A673 (cell line): ENCODE data around the gene SRCIN1. TPM values are rescaled to one million over a fixed set of nuclear protein-coding genes. Genes with fewer than 3 reads are reported as not detected.

ENCODE experiments used
- BruUV-seq: library from RNA; stranded (reverse); fragments of 400-500 nt; replicated peaks from 2 replicates; lab custom pipeline; 2021; lab: Mats Ljungman, UMichigan
- CTCF ChIA-PET: fragments of 300-600 bp; sonication (Branson Sonifier 250); formaldehyde crosslinking; loops from one replicate; lab custom pipeline; 2022; ENCODE audit warnings: antibody characterized with exemption; lab: Charles Lee
- POLR2A ChIA-PET: fragments of 300-600 bp; sonication (Branson Sonifier 250); formaldehyde crosslinking; loops from one replicate; lab custom pipeline; 2022; ENCODE audit warnings: antibody characterized with exemption; ENCODE audit not compliant: low non-redundant PET; lab: Charles Lee
- DNase-seq: peaks from one replicate; pipeline ENCODE4 v3.0.0-alpha.2; 2015; ENCODE audit warnings: low spot score
- H3K27ac ChIP-seq: fragments of 200-600 bp; sonication (generic); 2 replicates; pipeline ENCODE4 v1.5.1; 2016; ENCODE audit warnings: mixed run types, low read depth, mild to moderate bottlenecking, mixed read lengths, antibody characterized with exemption, low read length; ENCODE audit not compliant: poor library complexity, severe bottlenecking
- H3K27me3 ChIP-seq: fragments of 200-600 bp; sonication (generic); replicated peaks from 2 replicates; pipeline ENCODE4 v1.6.1; 2017; ENCODE audit warnings: mixed run types, low read depth, mild to moderate bottlenecking, mixed read lengths, antibody characterized with exemption, low read length; ENCODE audit not compliant: insufficient read depth, poor library complexity
- H3K36me3 ChIP-seq: fragments of 200-600 bp; sonication (generic); 2 replicates; pipeline ENCODE4 v1.6.1; 2016; ENCODE audit warnings: mixed run types, mild to moderate bottlenecking, mixed read lengths, antibody characterized with exemption, low read length; ENCODE audit not compliant: insufficient read depth, poor library complexity, severe bottlenecking
- H3K4me1 ChIP-seq: fragments of 200-600 bp; sonication (generic); 2 replicates; pipeline ENCODE4 v1.6.1; 2017; ENCODE audit warnings: mixed run types, mild to moderate bottlenecking, mixed read lengths, antibody characterized with exemption, low read length; ENCODE audit not compliant: insufficient read depth, poor library complexity, severe bottlenecking
- H3K4me3 ChIP-seq: fragments of 200-600 bp; sonication (generic); 2 replicates; pipeline ENCODE4 v1.5.1; 2016; ENCODE audit warnings: low read depth, mixed run types, mild to moderate bottlenecking, mixed read lengths, low read length; ENCODE audit not compliant: poor library complexity, severe bottlenecking
- H3K9me3 ChIP-seq: fragments of 200-600 bp; sonication (generic); 2 replicates; pipeline ENCODE4 v1.6.1; 2016; ENCODE audit warnings: mixed run types, low read depth, mild to moderate bottlenecking, mixed read lengths, antibody characterized with exemption, low read length; ENCODE audit not compliant: poor library complexity, severe bottlenecking
- EZH2 ChIP-seq: fragments of 200-600 bp; sonication (generic); IDR thresholded peaks from 2 replicates; pipeline ENCODE4 v1.6.1; 2017; ENCODE audit warnings: borderline replicate concordance, low read depth, mild to moderate bottlenecking, mixed read lengths, antibody characterized with exemption, low read length; ENCODE audit not compliant: poor library complexity, severe bottlenecking
- intact Hi-C: fragments of 100-400 bp; cut with micrococcal nuclease; formaldehyde crosslinking; loops from one replicate; pipeline ENCODE4 v1.10.0; 2022; ENCODE audit not compliant: unreplicated experiment
- total RNA-seq: library from RNA; stranded (reverse); gene quantifications from 2 replicates; pipeline ENCODE4 v1.2.3, GENCODE V29; 2021
- TF ChIP-seq, protein P1 (sequence below): fragments of 300-800, 200-600 bp; sonication (generic); conservative IDR thresholded peaks from 2 replicates; pipeline ENCODE4 v1.5.1; 2017; ENCODE audit warnings: low read depth, mild to moderate bottlenecking, antibody characterized with exemption, low read length, moderate library complexity, mixed read lengths

Gene SRCIN1
- total RNA-seq, 1 experiment from 2014 or later: 1.6 TPM

DNA sequence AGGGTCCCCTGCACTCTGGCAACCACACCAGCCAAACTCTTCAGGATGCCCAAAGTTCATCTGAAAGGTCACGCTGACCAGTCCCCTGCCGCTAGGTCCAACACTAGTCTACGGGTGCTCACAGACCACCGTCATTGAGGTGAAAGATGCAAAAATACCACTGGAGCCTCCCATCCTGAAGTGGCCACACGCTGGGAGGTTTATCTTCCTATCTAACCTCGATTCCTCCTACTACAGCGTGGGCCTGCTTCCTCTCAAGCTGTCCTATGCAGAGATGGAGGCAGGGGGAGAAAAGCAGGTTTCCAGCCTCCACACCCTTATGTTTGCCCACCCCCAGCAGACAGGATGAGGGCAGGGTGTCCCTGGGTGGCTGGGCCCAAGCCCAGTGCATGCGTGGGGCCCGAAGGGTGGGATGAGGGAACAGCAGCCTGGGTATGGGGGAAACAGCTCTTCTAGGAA, 6.3 kb downstream of the SRCIN1 start:
- no peaks in the 10 kb centered on the region for H3K36me3 ChIP-seq
- peaks cover 21% of the 10 kb centered on the region for H3K4me1 ChIP-seq
- H3K27ac ChIP-seq: no peak overlapping the region
- POLR2A ChIA-PET: no interaction called here
- H3K27me3 ChIP-seq: no peaks in the 10 kb centered on the region
- no peak for DNase-seq
- H3K9me3 ChIP-seq: no peaks in the 10 kb centered on the region
- H3K4me3 ChIP-seq: no peak overlapping the region
- TF ChIP-seq, protein P1, sequence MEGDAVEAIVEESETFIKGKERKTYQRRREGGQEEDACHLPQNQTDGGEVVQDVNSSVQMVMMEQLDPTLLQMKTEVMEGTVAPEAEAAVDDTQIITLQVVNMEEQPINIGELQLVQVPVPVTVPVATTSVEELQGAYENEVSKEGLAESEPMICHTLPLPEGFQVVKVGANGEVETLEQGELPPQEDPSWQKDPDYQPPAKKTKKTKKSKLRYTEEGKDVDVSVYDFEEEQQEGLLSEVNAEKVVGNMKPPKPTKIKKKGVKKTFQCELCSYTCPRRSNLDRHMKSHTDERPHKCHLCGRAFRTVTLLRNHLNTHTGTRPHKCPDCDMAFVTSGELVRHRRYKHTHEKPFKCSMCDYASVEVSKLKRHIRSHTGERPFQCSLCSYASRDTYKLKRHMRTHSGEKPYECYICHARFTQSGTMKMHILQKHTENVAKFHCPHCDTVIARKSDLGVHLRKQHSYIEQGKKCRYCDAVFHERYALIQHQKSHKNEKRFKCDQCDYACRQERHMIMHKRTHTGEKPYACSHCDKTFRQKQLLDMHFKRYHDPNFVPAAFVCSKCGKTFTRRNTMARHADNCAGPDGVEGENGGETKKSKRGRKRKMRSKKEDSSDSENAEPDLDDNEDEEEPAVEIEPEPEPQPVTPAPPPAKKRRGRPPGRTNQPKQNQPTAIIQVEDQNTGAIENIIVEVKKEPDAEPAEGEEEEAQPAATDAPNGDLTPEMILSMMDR: no peak
- no peak for TF ChIP-seq EZH2
- CTCF ChIA-PET: no interaction called here
- no TSS peak for BruUV-seq
- intact Hi-C loops: no loop called here

DNA sequence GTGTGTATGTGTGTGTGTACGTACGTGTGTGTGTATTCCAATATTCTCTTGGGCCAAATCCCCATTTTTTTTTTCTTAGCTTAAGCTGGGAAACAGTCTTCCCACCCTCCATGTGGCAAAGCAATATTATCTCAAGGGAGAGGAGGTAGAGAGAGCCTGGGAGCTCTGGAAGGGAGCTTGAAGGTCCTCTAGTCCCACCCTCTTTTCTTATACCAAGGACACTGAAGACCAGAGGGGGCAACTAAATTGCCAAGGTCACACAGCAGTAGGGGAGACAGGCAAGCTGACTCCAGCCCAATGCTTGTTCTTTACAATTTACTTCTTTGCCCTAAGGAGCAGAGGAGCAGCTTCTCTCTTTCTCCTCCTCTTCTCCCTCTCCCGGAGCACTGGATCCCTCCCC, 6.8 kb downstream of the SRCIN1 start:
- BruUV-seq: no TSS peak
- H3K27me3 ChIP-seq: no peaks in the 10 kb centered on the region
- no peak overlapping the region for H3K4me3 ChIP-seq
- TF ChIP-seq, protein P1: no peak
- TF ChIP-seq EZH2: no peak
- intact Hi-C loops: no loop called here
- CTCF ChIA-PET: no interaction called here
- H3K9me3 ChIP-seq: no peaks in the 10 kb centered on the region
- H3K4me1 ChIP-seq: peaks cover 21% of the 10 kb centered on the region
- no peak overlapping the region for H3K27ac ChIP-seq
- no peak for DNase-seq
- H3K36me3 ChIP-seq: no peaks in the 10 kb centered on the region
- POLR2A ChIA-PET: no interaction called here

DNA sequence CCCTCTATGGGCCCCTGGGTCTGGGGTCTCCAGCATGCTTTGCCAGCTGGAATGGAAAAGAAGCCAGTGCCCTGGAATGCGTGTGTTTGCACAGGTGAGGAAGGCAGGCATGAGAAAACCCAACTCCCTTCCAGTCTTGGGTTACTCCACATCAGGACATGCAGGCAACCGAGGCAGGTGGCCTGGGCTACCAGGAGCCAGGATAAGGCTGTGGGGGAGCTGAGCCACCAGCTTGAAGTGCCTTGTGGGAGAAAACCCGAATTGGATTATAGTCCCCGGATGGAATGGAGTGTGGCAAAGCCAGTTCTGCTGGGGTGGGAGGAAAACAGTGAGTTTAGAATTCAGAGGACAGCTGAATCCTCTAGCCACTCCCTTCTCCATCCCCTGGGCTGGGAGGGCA, 7.2 kb downstream of the SRCIN1 start:
- ChIA-PET CTCF (no interaction called here), POLR2A (no interaction called here)
- Histone ChIP-seq H3K4me3 (no peak overlapping the region), H3K4me1 (peaks cover 21% of the 10 kb centered on the region), H3K36me3 (no peaks in the 10 kb centered on the region), H3K27ac (no peak overlapping the region), H3K9me3 (no peaks in the 10 kb centered on the region), H3K27me3 (no peaks in the 10 kb centered on the region)
- intact Hi-C loops: no loop called here
- no TSS peak for BruUV-seq
- peak; percentile 78 for DNase-seq
- no peak for TF ChIP-seq EZH2
- TF ChIP-seq, protein P1: no peak
